Calu3 (cell line): ENCODE results near the gene CTNND2. TPM values are rescaled to one million over a fixed set of nuclear protein-coding genes. Genes with fewer than 3 reads are reported as not detected.

Experiments
- BruUV-seq: library from RNA; stranded (reverse); fragments of 400-500 nt; replicated peaks from 2 replicates; lab custom pipeline; 2021; lab: Mats Ljungman, UMichigan
- CTCF ChIA-PET: fragments of 300-600 bp; sonication (Branson Sonifier 250); formaldehyde crosslinking; loops from one replicate; lab custom pipeline; 2022; ENCODE audit warnings: antibody characterized with exemption; lab: Charles Lee
- DNase-seq: peaks from one replicate; pipeline ENCODE4 v3.0.0; 2022
- H3K27ac Mint-ChIP-seq: one replicate; pipeline ENCODE4 v1.8.0; 2022; ENCODE audit warnings: mixed read lengths; ENCODE audit not compliant: unreplicated experiment
- H3K27me3 Mint-ChIP-seq: one replicate; pipeline ENCODE4 v1.8.0; 2022; ENCODE audit warnings: mixed read lengths; ENCODE audit not compliant: unreplicated experiment
- H3K36me3 Mint-ChIP-seq: one replicate; pipeline ENCODE4 v1.8.0; 2022; ENCODE audit warnings: mild to moderate bottlenecking, moderate library complexity, mixed read lengths; ENCODE audit not compliant: insufficient read depth, unreplicated experiment
- H3K4me1 Mint-ChIP-seq: one replicate; pipeline ENCODE4 v1.8.0; 2022; ENCODE audit warnings: mild to moderate bottlenecking, low read depth, mixed read lengths; ENCODE audit not compliant: unreplicated experiment
- H3K4me3 Mint-ChIP-seq: one replicate; pipeline ENCODE4 v1.8.0; 2022; ENCODE audit warnings: mild to moderate bottlenecking, low read depth, moderate library complexity, mixed read lengths; ENCODE audit not compliant: unreplicated experiment
- H3K9me3 Mint-ChIP-seq: one replicate; pipeline ENCODE4 v1.8.0; 2022; ENCODE audit warnings: low read depth, mixed read lengths; ENCODE audit not compliant: unreplicated experiment
- CTCF ChIP-seq: fragments of 200-600 bp; IDR thresholded peaks from one replicate; pipeline ENCODE4 v1.8.0; 2022; ENCODE audit warnings: antibody characterized with exemption; ENCODE audit not compliant: unreplicated experiment
- intact Hi-C: fragments of 100-400 bp; cut with micrococcal nuclease; formaldehyde crosslinking; loops from one replicate; pipeline ENCODE4 v1.10.0; 2022; ENCODE audit not compliant: unreplicated experiment
- total RNA-seq: library from RNA; stranded (reverse); gene quantifications from 2 replicates; pipeline ENCODE4 v1.2.3, GENCODE V29; 2022

The CTNND2 gene
- total RNA-seq, 1 experiment from 2014 or later: 19.6 TPM

GRCh38 chr5:10949856-10950630 lies 954.2 kb downstream of the CTNND2 start:
- intact Hi-C loops: no loop called here
- no TSS peak for BruUV-seq
- no peak for DNase-seq
- Mint-ChIP-seq H3K4me1 (no peaks in the 10 kb centered on the region), H3K4me3 (no peak overlapping the region), H3K27me3 (peaks cover 51% of the 10 kb centered on the region), H3K36me3 (no peaks in the 10 kb centered on the region), H3K27ac (no peak overlapping the region), H3K9me3 (no peaks in the 10 kb centered on the region)
- TF ChIP-seq CTCF: no peak
- CTCF ChIA-PET: no interaction called here

GRCh38 chr5:10946050-10946449 lies 958.2 kb downstream of the CTNND2 start:
- BruUV-seq: no TSS peak
- CTCF ChIA-PET: no interaction called here
- H3K4me1 Mint-ChIP-seq: no peaks in the 10 kb centered on the region

GRCh38 chr5:10941900-10942299 lies 962.3 kb downstream of the CTNND2 start:
- BruUV-seq: no TSS peak
- Mint-ChIP-seq H3K9me3 (no peaks in the 10 kb centered on the region), H3K4me3 (no peak overlapping the region), H3K27me3 (peaks cover 54% of the 10 kb centered on the region), H3K4me1 (no peaks in the 10 kb centered on the region), H3K27ac (no peak overlapping the region), H3K36me3 (no peaks in the 10 kb centered on the region)
- TF ChIP-seq CTCF: no peak
- intact Hi-C loops: no loop called here
- DNase-seq: no peak
- CTCF ChIA-PET: no interaction called here

More at GRCh38 chr5:10946050-10946449, 958.2 kb downstream of the CTNND2 start:
- Mint-ChIP-seq H3K27ac (no peak overlapping the region), H3K36me3 (no peaks in the 10 kb centered on the region), H3K4me3 (no peak overlapping the region), H3K9me3 (no peaks in the 10 kb centered on the region), H3K27me3 (peaks cover 82% of the 10 kb centered on the region)
- DNase-seq: no peak
- no peak for TF ChIP-seq CTCF
- intact Hi-C loops: no loop called here

- Mint-ChIP-seq H3K4me3 (no peak overlapping the region), H3K9me3 (peaks cover 2% of the 10 kb centered on the region), H3K27ac (no peak overlapping the region), H3K4me1 (no peaks in the 10 kb centered on the region), H3K36me3 (no peaks in the 10 kb centered on the region), H3K27me3 (peaks cover 38% of the 10 kb centered on the region)
- no peak for DNase-seq
- CTCF ChIA-PET: no interaction called here
- no TSS peak for BruUV-seq
- TF ChIP-seq CTCF: no peak
- intact Hi-C loops: no loop called here
These were observed 968.0 kb downstream of the CTNND2 start for GRCh38 chr5:10936081-10936855.
